Renal pelvis (tissue), 4 donors: ENCODE data around the gene SMC1A. TPM values are rescaled to one million over a fixed set of nuclear protein-coding genes. Genes with fewer than 3 reads are reported as not detected.

ENCODE experiments used
- DNase-seq: peaks from one replicate; pipeline ENCODE4 v3.0.0-alpha.2; 2013
- polyA plus RNA-seq, 3 donors: library from polyadenylated mRNA; unstranded; fragments of 120-200 nt; gene quantifications; one replicate each; pipeline ENCODE4 v1.2.1, GENCODE V29; 2013; ENCODE audit not compliant: insufficient read length in 3 of 3

The SMC1A gene
- polyA plus RNA-seq, 3 donors, result 108 to 134 (median 115) TPM

- DNase-seq, result no peak
Observed at GRCh38 chrX:53347948-53348347, 74.5 kb downstream of the SMC1A start.

- DNase-seq, result no peak
Observed at GRCh38 chrX:53340852-53341645, 81.4 kb downstream of the SMC1A start.

- no peak for DNase-seq
Observed at GRCh38 chrX:53337101-53337500, 85.4 kb downstream of the SMC1A start.

- no peak for DNase-seq
Observed at GRCh38 chrX:53333853-53334252, 88.6 kb downstream of the SMC1A start.

GRCh38 chrX:53332204-53332603, 90.2 kb downstream of the SMC1A start:
- DNase-seq, result no peak

GRCh38 chrX:53330331-53330730, 92.1 kb downstream of the SMC1A start:
- DNase-seq, result no peak

- no peak for DNase-seq
Observed at GRCh38 chrX:53324803-53325202, 97.7 kb downstream of the SMC1A start.

Other genes with a start within 250 kb of the SMC1A start
- gene KDM5C, start 197.4 kb downstream of the SMC1A start, polyA plus RNA-seq, result 100 to 1,000 TPM in 1 of 3 donors, 10 to 100 TPM in 2; 69.3 to 113 (median 80.1) TPM
- 10 to 100 TPM; 15.0 to 20.5 (median 18.9) TPM for gene IQSEC2, start 141.1 kb downstream of the SMC1A start, polyA plus RNA-seq
- 1 to 10 TPM; 4.9 to 5.6 (median 5.0) TPM for gene RIBC1, start 219 bp upstream of the SMC1A start, polyA plus RNA-seq
- gene HSD17B10, start 11.7 kb upstream of the SMC1A start, polyA plus RNA-seq, result 100 to 1,000 TPM; 110 to 118 (median 112) TPM